ENCODE measurements around the gene ST3GAL3. TPM values are rescaled to one million over a fixed set of nuclear protein-coding genes. Genes with fewer than 3 reads are reported as not detected.

ST3GAL3 gene
- total RNA-seq, 1 donor from 2014 or later = 11.4 TPM

DNA sequence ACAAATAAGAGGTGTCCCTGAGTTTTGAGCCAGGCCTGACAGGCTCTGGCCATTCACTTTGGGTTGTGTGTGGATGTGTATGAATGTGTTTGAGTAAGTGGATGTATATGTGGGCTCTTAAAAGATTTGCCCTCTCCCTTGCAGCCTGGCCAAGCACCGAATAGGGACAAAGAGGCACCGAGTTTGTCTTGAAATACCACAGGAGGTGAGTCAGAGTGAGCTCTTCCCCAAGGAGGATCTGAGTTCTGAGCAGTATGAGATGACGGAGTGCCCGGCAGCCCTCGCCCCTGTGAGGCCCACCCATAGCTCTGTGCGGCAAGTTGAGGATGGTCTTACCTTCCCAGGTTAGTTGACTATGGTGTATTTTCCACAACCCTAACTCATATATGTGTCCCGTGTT lies 38.4 kb upstream of the ST3GAL3 start:
- TF ChIP-seq, protein P1, sequence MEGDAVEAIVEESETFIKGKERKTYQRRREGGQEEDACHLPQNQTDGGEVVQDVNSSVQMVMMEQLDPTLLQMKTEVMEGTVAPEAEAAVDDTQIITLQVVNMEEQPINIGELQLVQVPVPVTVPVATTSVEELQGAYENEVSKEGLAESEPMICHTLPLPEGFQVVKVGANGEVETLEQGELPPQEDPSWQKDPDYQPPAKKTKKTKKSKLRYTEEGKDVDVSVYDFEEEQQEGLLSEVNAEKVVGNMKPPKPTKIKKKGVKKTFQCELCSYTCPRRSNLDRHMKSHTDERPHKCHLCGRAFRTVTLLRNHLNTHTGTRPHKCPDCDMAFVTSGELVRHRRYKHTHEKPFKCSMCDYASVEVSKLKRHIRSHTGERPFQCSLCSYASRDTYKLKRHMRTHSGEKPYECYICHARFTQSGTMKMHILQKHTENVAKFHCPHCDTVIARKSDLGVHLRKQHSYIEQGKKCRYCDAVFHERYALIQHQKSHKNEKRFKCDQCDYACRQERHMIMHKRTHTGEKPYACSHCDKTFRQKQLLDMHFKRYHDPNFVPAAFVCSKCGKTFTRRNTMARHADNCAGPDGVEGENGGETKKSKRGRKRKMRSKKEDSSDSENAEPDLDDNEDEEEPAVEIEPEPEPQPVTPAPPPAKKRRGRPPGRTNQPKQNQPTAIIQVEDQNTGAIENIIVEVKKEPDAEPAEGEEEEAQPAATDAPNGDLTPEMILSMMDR (IDR thresholded peaks at IDR 0.05; ENCODE audit: insufficient read depth, low read depth, low read length) = no peak
- TF ChIP-seq EZH2 (IDR thresholded peaks at IDR 0.05; ENCODE audit: insufficient read depth, low read length) = no peak
- Histone ChIP-seq H3K9me3 (ENCODE audit: insufficient read depth, low read depth, low read length) (no peaks in the 10 kb centered on the region), H3K36me3 (ENCODE audit: insufficient read depth, low read length) (peaks cover 78% of the 10 kb centered on the region), H3K79me2 (ENCODE audit: insufficient read depth, low read length) (peaks cover 16% of the 10 kb centered on the region), H2AFZ (ENCODE audit: low read depth, low read length) (no peak overlapping the region), H3K27me3 (ENCODE audit: insufficient read depth, low read length) (no peaks in the 10 kb centered on the region), H4K20me1 (ENCODE audit: insufficient read depth, low read length) (peaks cover 59% of the 10 kb centered on the region), H3K4me2 (ENCODE audit: low read length) (peak overlapping the region; percentile 36), H3K4me3 (ENCODE audit: insufficient read depth, low read depth, low read length) (no peak overlapping the region), H3K9ac (ENCODE audit: low read length) (peak overlapping the region; percentile 36), H3K4me1 (ENCODE audit: insufficient read depth, low read length) (peaks cover 23% of the 10 kb centered on the region), H3K27ac (ENCODE audit: low read depth, low read length) (peak overlapping the region; percentile 13)
- Mint-ChIP-seq H3K27me3 (ENCODE audit: low read depth, unreplicated experiment) (no peaks in the 10 kb centered on the region), H3K4me1 (ENCODE audit: low read depth, unreplicated experiment) (peaks cover 33% of the 10 kb centered on the region), H3K9me3 (ENCODE audit: unreplicated experiment) (no peaks in the 10 kb centered on the region), H3K36me3 (ENCODE audit: low read depth, unreplicated experiment) (peaks cover 48% of the 10 kb centered on the region), H3K27ac (ENCODE audit: unreplicated experiment) (peak overlapping the region; percentile 86), H3K4me3 (ENCODE audit: unreplicated experiment) (peak overlapping the region; percentile 25)
- FAIRE-seq (peak; percentile 5), DNase-seq (ENCODE audit: low read depth) (peak; percentile 50)

DNA sequence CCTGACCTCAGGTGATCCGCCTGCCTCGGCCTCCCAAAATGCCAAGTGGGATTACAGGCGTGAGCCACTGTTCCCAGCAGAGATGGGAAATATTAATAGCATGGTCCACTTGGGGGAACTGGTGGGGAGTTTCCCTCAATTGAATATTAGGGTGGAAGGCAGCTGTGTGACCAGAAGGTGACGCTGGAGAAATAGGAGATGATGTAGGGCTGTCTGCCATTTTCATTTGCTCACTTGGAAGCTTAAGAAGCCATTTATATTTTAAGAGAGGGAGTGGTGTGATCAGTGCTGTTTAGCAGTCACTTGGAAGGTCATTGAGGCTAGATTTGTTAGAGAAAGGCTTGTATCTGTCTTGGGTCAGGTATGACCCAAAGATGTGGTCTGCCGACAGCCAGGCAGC lies 37.5 kb upstream of the ST3GAL3 start:
- no peaks in the 10 kb centered on the region for H3K9me3 ChIP-seq (ENCODE audit: insufficient read depth, low read depth, low read length)
- peaks cover 57% of the 10 kb centered on the region for H4K20me1 ChIP-seq (ENCODE audit: insufficient read depth, low read length)
- H3K27ac ChIP-seq (ENCODE audit: low read depth, low read length) = no peak overlapping the region
- peaks cover 23% of the 10 kb centered on the region for H3K4me1 ChIP-seq (ENCODE audit: insufficient read depth, low read length)
- FAIRE-seq = no peak
- no peaks in the 10 kb centered on the region for H3K27me3 Mint-ChIP-seq (ENCODE audit: low read depth, unreplicated experiment)
- TF ChIP-seq, protein P1 (IDR thresholded peaks at IDR 0.05; ENCODE audit: insufficient read depth, low read depth, low read length) = no peak
- no peak for TF ChIP-seq EZH2 (IDR thresholded peaks at IDR 0.05; ENCODE audit: insufficient read depth, low read length)
- H3K9me3 Mint-ChIP-seq (ENCODE audit: unreplicated experiment) = no peaks in the 10 kb centered on the region
- H3K9ac ChIP-seq (ENCODE audit: low read length) = no peak overlapping the region
- DNase-seq (ENCODE audit: low read depth) = no peak
- H3K4me3 Mint-ChIP-seq (ENCODE audit: unreplicated experiment) = no peak overlapping the region
- H3K4me3 ChIP-seq (ENCODE audit: insufficient read depth, low read depth, low read length) = no peak overlapping the region
- no peaks in the 10 kb centered on the region for H3K27me3 ChIP-seq (ENCODE audit: insufficient read depth, low read length)
- peaks cover 76% of the 10 kb centered on the region for H3K36me3 ChIP-seq (ENCODE audit: insufficient read depth, low read length)
- H2AFZ ChIP-seq (ENCODE audit: low read depth, low read length) = no peak overlapping the region
- H3K36me3 Mint-ChIP-seq (ENCODE audit: low read depth, unreplicated experiment) = peaks cover 51% of the 10 kb centered on the region
- H3K4me1 Mint-ChIP-seq (ENCODE audit: low read depth, unreplicated experiment) = peaks cover 33% of the 10 kb centered on the region
- peak overlapping the region; percentile 27 for H3K27ac Mint-ChIP-seq (ENCODE audit: unreplicated experiment)
- no peak overlapping the region for H3K4me2 ChIP-seq (ENCODE audit: low read length)
- peaks cover 23% of the 10 kb centered on the region for H3K79me2 ChIP-seq (ENCODE audit: insufficient read depth, low read length)

DNA sequence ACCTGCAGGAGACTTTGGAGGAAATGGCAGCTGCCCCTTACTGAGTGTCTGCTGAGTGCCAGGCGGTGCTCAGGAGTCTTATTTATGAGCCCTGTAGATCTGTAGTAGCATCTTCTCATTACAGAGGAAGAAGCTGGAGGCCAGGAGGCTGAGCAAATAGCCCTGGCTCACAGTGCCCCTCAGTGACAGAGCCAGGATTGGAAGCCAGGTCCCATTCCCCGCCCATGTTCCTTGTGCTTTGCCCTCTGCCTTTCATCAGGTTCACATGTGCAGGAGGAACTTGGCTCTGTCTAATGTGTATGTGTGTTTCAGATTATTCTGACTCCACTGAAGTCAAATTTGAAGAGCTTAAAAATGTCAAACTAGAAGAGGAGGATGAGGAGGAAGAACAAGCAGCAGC lies 36.1 kb upstream of the ST3GAL3 start:
- H3K27ac Mint-ChIP-seq (ENCODE audit: unreplicated experiment) = peak overlapping the region; percentile 96
- H3K36me3 Mint-ChIP-seq (ENCODE audit: low read depth, unreplicated experiment) = peaks cover 50% of the 10 kb centered on the region
- H3K9ac ChIP-seq (ENCODE audit: low read length) = peak overlapping the region; percentile 46
- H3K27me3 Mint-ChIP-seq (ENCODE audit: low read depth, unreplicated experiment) = no peaks in the 10 kb centered on the region
- H3K27me3 ChIP-seq (ENCODE audit: insufficient read depth, low read length) = no peaks in the 10 kb centered on the region
- H3K4me1 ChIP-seq (ENCODE audit: insufficient read depth, low read length) = peaks cover 23% of the 10 kb centered on the region
- DNase-seq (ENCODE audit: low read depth) (no peak), FAIRE-seq (no peak)
- no peaks in the 10 kb centered on the region for H3K9me3 Mint-ChIP-seq (ENCODE audit: unreplicated experiment)
- H4K20me1 ChIP-seq (ENCODE audit: insufficient read depth, low read length) = peaks cover 66% of the 10 kb centered on the region
- peaks cover 33% of the 10 kb centered on the region for H3K4me1 Mint-ChIP-seq (ENCODE audit: low read depth, unreplicated experiment)
- peak overlapping the region; percentile 51 for H3K27ac ChIP-seq (ENCODE audit: low read depth, low read length)
- TF ChIP-seq EZH2 (IDR thresholded peaks at IDR 0.05; ENCODE audit: insufficient read depth, low read length) = no peak
- TF ChIP-seq, protein P1 (IDR thresholded peaks at IDR 0.05; ENCODE audit: insufficient read depth, low read depth, low read length) = no peak
- peaks cover 30% of the 10 kb centered on the region for H3K79me2 ChIP-seq (ENCODE audit: insufficient read depth, low read length)
- no peak overlapping the region for H3K4me3 Mint-ChIP-seq (ENCODE audit: unreplicated experiment)
- H2AFZ ChIP-seq (ENCODE audit: low read depth, low read length) = no peak overlapping the region
- peak overlapping the region; percentile 59 for H3K4me2 ChIP-seq (ENCODE audit: low read length)
- no peaks in the 10 kb centered on the region for H3K9me3 ChIP-seq (ENCODE audit: insufficient read depth, low read depth, low read length)
- peaks cover 75% of the 10 kb centered on the region for H3K36me3 ChIP-seq (ENCODE audit: insufficient read depth, low read length)
- H3K4me3 ChIP-seq (ENCODE audit: insufficient read depth, low read depth, low read length) = no peak overlapping the region

Measured in astrocyte (in vitro differentiated cells and primary cell).